Gastroesophageal sphincter (tissue), 4 donors: ENCODE data around the gene USHBP1. TPM values are rescaled to one million over a fixed set of nuclear protein-coding genes. Genes with fewer than 3 reads are reported as not detected.

Experiments
- ATAC-seq: fragments of 150-250 bp; one replicate; pipeline ENCODE4 v1.9.1; 2016; ENCODE audit warnings: mild to moderate bottlenecking, moderate library complexity
- H3K27ac ChIP-seq, 4 donors: fragments of 200-600 bp; sonication (generic) in 3 of 4; 1 replicate in 3 of 4; 2 replicates in 1 of 4; pipeline ENCODE4 v1.5.1; 2016 to 2019
- H3K27me3 ChIP-seq: fragments of 200-600 bp; sonication (generic); one replicate; pipeline ENCODE4 v1.5.1; 2019
- H3K36me3 ChIP-seq, 2 donors: fragments of 200-600 bp; sonication (generic); one replicate each; pipeline ENCODE4 v1.5.1; 2019; ENCODE audit warnings: control low read depth in 1 of 2
- H3K4me1 ChIP-seq, 3 donors: fragments of 200-600 bp; sonication (generic); 1 replicate in 2 of 3; 2 replicates in 1 of 3; pipeline ENCODE4 v1.5.1; 2016 to 2019; ENCODE audit warnings: control low read depth in 2 of 3
- H3K4me3 ChIP-seq, 2 donors: fragments of 200-600 bp; sonication (generic); one replicate each; pipeline ENCODE4 v1.5.1; 2019; ENCODE audit warnings: mild to moderate bottlenecking in 1 of 2, moderate library complexity in 1 of 2
- H3K9me3 ChIP-seq, 3 donors: fragments of 200-600 bp; sonication (generic); one replicate each; pipeline ENCODE4 v1.5.1; 2017 to 2019; ENCODE audit warnings: control low read depth in 2 of 3
- CTCF ChIP-seq, 4 experiments: fragments of 200-600 bp in 2 of 4; fragments of 450-650 bp in 2 of 4; sonication (generic) in 1 of 4; IDR thresholded peaks; one replicate each; pipeline ENCODE4 v1.5.1; 2017 to 2019; ENCODE audit warnings: antibody characterized with exemption in 4 of 4, mild to moderate bottlenecking in 2 of 4, moderate library complexity in 2 of 4
- EP300 ChIP-seq: sonication (generic); formaldehyde crosslinking; IDR thresholded peaks from one replicate; pipeline ENCODE4 v1.6.1; 2017; ENCODE audit warnings: antibody characterized with exemption, mild to moderate bottlenecking
- POLR2A ChIP-seq, 2 donors: fragments of 450-650 bp; IDR thresholded peaks; one replicate each; pipeline ENCODE4 v1.6.1; 2017; ENCODE audit warnings: antibody characterized with exemption in 2 of 2, mild to moderate bottlenecking in 2 of 2, moderate library complexity in 1 of 2
- POLR2AphosphoS5 ChIP-seq: sonication (generic); formaldehyde crosslinking; IDR thresholded peaks from one replicate; pipeline ENCODE4 v1.6.1; 2017; ENCODE audit warnings: antibody characterized with exemption
- WGBS, 2 donors: methylation state at CpG; one replicate each; pipeline ENCODE4 v1.1.5; 2018; ENCODE audit warnings: low coverage in 1 of 2; 5-methylcytosine and 5-hydroxymethylcytosine counted together
- total RNA-seq, 4 donors: library from RNA; depleted of rRNA; stranded (reverse); fragments of >200 nt; gene quantifications; one replicate each; pipeline ENCODE4 v1.1.0, GENCODE V29; 2016

The USHBP1 gene
- total RNA-seq, 4 donors from 2014 or later: 4.6 to 9.6 (median 5.1) TPM

GRCh38 chr19:17305216-17305516, 40.6 kb upstream of the USHBP1 start:
- Histone ChIP-seq H3K27me3 (no peaks in the 10 kb centered on the region), H3K27ac (peak overlapping the region; percentile 7 to 94 (median 91)), H3K4me3 (peak overlapping the region in 1 of 2 donors; percentile 81), H3K36me3 (peaks cover 0 to 14% of the 10 kb centered on the region in 2 donors), H3K4me1 (peaks cover 0 to 90% (median 39%) of the 10 kb centered on the region in 3 donors), H3K9me3 (no peaks in the 10 kb centered on the region)
- no peak for TF ChIP-seq CTCF (IDR thresholded peaks at IDR 0.05)
- peak; percentile 97 for TF ChIP-seq POLR2AphosphoS5
- no peak for TF ChIP-seq EP300
- TF ChIP-seq POLR2A (IDR thresholded peaks at IDR 0.05): no peak
- WGBS, 2 donors: no CpG with 5 or more reads among the region's 7 CpGs
- ATAC-seq: no peak

- 60 to 61% methylated on average over 1 to 7 of the region's 12 CpGs for WGBS, 2 donors
- H3K27ac ChIP-seq: peak overlapping the region; percentile 7 to 94 (median 91)
- peaks cover 0 to 18% of the 10 kb centered on the region in 2 donors for H3K36me3 ChIP-seq
- no peaks in the 10 kb centered on the region for H3K27me3 ChIP-seq
- ATAC-seq: no peak
- peaks cover 0 to 88% (median 38%) of the 10 kb centered on the region in 3 donors for H3K4me1 ChIP-seq
- no peaks in the 10 kb centered on the region for H3K9me3 ChIP-seq
- H3K4me3 ChIP-seq: no peak overlapping the region
- TF ChIP-seq POLR2AphosphoS5: no peak
- no peak for TF ChIP-seq CTCF (IDR thresholded peaks at IDR 0.05)
- TF ChIP-seq POLR2A (IDR thresholded peaks at IDR 0.05): no peak
- TF ChIP-seq EP300: no peak
These were observed 40.1 kb upstream of the USHBP1 start for GRCh38 chr19:17304386-17305215.

DNA sequence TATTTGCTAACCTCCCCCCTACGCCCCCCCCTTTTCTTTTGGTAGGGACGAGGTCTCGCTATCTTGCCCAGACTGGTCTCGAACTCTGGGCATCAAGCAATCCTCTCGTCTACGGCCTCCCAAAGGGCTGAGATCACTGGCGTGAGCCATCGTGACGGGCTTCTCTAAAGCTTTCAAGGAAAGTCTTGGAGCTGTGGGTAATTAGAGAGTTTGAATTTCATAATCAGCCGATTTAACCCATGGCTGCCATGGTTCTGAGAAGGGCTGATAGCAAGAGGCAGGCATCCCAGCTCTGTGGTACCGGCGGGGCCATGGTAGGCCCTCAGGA, 39.4 kb upstream of the USHBP1 start:
- Histone ChIP-seq H3K36me3 (peaks cover 0 to 18% of the 10 kb centered on the region in 2 donors), H3K27ac (peak overlapping the region; percentile 35 to 94 (median 91)), H3K4me3 (peak overlapping the region in 1 of 2 donors; percentile 72), H3K27me3 (no peaks in the 10 kb centered on the region), H3K4me1 (peaks cover 0 to 86% (median 38%) of the 10 kb centered on the region in 3 donors), H3K9me3 (no peaks in the 10 kb centered on the region)
- TF ChIP-seq EP300: no peak
- TF ChIP-seq POLR2AphosphoS5: no peak
- no peak for TF ChIP-seq CTCF (IDR thresholded peaks at IDR 0.05)
- no peak for TF ChIP-seq POLR2A (IDR thresholded peaks at IDR 0.05)
- no peak for ATAC-seq
- 43 to 61% methylated on average over 4 to 10 of the region's 12 CpGs for WGBS, 2 donors

- Histone ChIP-seq H3K27ac (peak within 1 kb of the TSS; percentile 52 to 94 (median 91)), H3K4me1 (peaks cover 0 to 80% (median 38%) of the 10 kb centered on the region in 3 donors)
- 7% methylated on average over 2 of the region's 52 CpGs; no CpG with 5 or more reads in 1 of the 2 donors for WGBS, 2 donors
These were observed 38.8 kb upstream of the USHBP1 start, which contains the start of gene ABHD8 for GRCh38 chr19:17303167-17303939. ABHD8 (minus strand) TSS chr19:17303425; CDS start chr19:17301616, 1,809 bp downstream.

More at GRCh38 chr19:17303167-17303939, 38.8 kb upstream of the USHBP1 start, which contains the start of gene ABHD8:
- ATAC-seq: peak; percentile 90
- no peaks in the 10 kb centered on the region for H3K27me3 ChIP-seq
- H3K36me3 ChIP-seq: peaks cover 0 to 20% of the 10 kb centered on the region in 2 donors
- peak within 1 kb of the TSS; percentile 64 to 72 for H3K4me3 ChIP-seq
- H3K9me3 ChIP-seq: no peaks in the 10 kb centered on the region
- TF ChIP-seq POLR2AphosphoS5 (peak; percentile 56), EP300 (no peak), POLR2A (IDR thresholded peaks at IDR 0.05) (peak; percentile 32 to 51), CTCF (IDR thresholded peaks at IDR 0.05) (peak in 3 of 4 experiments; percentile 66 to 93 (median 88))
